PC-9 (cell line): ENCODE results near the gene PYGB.

Source experiments
- EZH2 ChIP-seq: fragments of 200-600 bp; sonication (generic); IDR thresholded peaks from 2 replicates; pipeline ENCODE4 v1.8.0; 2017; ENCODE audit warnings: antibody characterized with exemption, low read depth
- TF ChIP-seq, protein P1 (sequence below): fragments of 200-600 bp; sonication (generic); conservative IDR thresholded peaks from 2 replicates; pipeline ENCODE4 v1.6.1; 2017; ENCODE audit warnings: mixed run types, antibody characterized with exemption, mild to moderate bottlenecking, moderate library complexity

- TF ChIP-seq, protein P1, sequence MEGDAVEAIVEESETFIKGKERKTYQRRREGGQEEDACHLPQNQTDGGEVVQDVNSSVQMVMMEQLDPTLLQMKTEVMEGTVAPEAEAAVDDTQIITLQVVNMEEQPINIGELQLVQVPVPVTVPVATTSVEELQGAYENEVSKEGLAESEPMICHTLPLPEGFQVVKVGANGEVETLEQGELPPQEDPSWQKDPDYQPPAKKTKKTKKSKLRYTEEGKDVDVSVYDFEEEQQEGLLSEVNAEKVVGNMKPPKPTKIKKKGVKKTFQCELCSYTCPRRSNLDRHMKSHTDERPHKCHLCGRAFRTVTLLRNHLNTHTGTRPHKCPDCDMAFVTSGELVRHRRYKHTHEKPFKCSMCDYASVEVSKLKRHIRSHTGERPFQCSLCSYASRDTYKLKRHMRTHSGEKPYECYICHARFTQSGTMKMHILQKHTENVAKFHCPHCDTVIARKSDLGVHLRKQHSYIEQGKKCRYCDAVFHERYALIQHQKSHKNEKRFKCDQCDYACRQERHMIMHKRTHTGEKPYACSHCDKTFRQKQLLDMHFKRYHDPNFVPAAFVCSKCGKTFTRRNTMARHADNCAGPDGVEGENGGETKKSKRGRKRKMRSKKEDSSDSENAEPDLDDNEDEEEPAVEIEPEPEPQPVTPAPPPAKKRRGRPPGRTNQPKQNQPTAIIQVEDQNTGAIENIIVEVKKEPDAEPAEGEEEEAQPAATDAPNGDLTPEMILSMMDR, result no peak
- no peak for TF ChIP-seq EZH2
These were observed 20.5 kb upstream of the PYGB start for GRCh38 chr20:25227317-25227831.
